GM12878 (cell line): ENCODE data around the gene SNCAIP. TPM values are rescaled to one million over a fixed set of nuclear protein-coding genes. Genes with fewer than 3 reads are reported as not detected.

Experiments used
- ATAC-seq: fragments of 200-7000 bp; cut with Tn5 transposase; 3 replicates; pipeline ENCODE4 v1.9.1; 2020; ENCODE audit warnings: mild to moderate bottlenecking, moderate library complexity
- BruUV-seq: library from RNA; stranded (reverse); fragments of 400-500 nt; replicated peaks from 2 replicates; lab custom pipeline; 2021; lab: Mats Ljungman, UMichigan
- CTCF ChIA-PET: fragments of 300-600 bp; sonication (Branson Sonifier 250); formaldehyde crosslinking; extraction: SDS; loops from one replicate; lab custom pipeline; 2021; ENCODE audit warnings: inconsistent platforms; lab: Yijun Ruan, JAX
- POLR2A ChIA-PET: fragments of 350-600 bp; formaldehyde crosslinking; extraction: SDS; loops from one replicate; lab custom pipeline; 2021; ENCODE audit warnings: inconsistent platforms; lab: Charles Lee
- RAD21 ChIA-PET: fragments of 300-600 bp; sonication (Branson Sonifier 250); formaldehyde crosslinking; loops from one replicate; lab custom pipeline; 2023; ENCODE audit warnings: antibody characterized with exemption; ENCODE audit not compliant: unreplicated experiment; lab: Charles Lee
- SMC1A ChIA-PET: fragments of 300-600 bp; sonication (Branson Sonifier 250); formaldehyde crosslinking; loops from one replicate; lab custom pipeline; 2023; ENCODE audit not compliant: unreplicated experiment, uncharacterized antibody; lab: Charles Lee
- DNase-seq: peaks from one replicate; pipeline ENCODE4 v3.0.0-alpha.2; 2011; ENCODE audit warnings: low read depth, low spot score
- FAIRE-seq: peaks from 3 replicates; lab custom pipeline; 2011; peaks lifted over from hg19 to GRCh38; lab: Jason Lieb, UNC
- H2AFZ ChIP-seq: 2 replicates; pipeline ENCODE4 v1.6.0; 2011; ENCODE audit warnings: low read depth, low read length, control low read depth; ENCODE audit not compliant: control insufficient read depth
- H3K27ac ChIP-seq: 2 replicates; pipeline ENCODE4 v1.5.1; 2011; ENCODE audit warnings: control low read depth; ENCODE audit not compliant: control insufficient read depth, insufficient read depth
- H3K27me3 ChIP-seq, 2 experiments: replicated peaks in 1 of 2; 2 replicates each; pipeline versions ENCODE4 v1.6.0 to v1.6.1; 2011; ENCODE audit warnings: low read length in 1 of 2; ENCODE audit not compliant: control insufficient read depth in 2 of 2, insufficient read depth in 2 of 2
- H3K36me3 ChIP-seq, 2 experiments: 2 replicates each; pipeline ENCODE4 v1.5.1; 2011; ENCODE audit warnings: low read length in 1 of 2; ENCODE audit not compliant: control insufficient read depth in 2 of 2, insufficient read depth in 2 of 2
- H3K4me1 ChIP-seq: 2 replicates; pipeline ENCODE4 v1.6.1; 2011; ENCODE audit warnings: mild to moderate bottlenecking, low read length, moderate library complexity, mixed read lengths; ENCODE audit not compliant: control insufficient read depth, insufficient read depth
- H3K4me2 ChIP-seq: 2 replicates; pipeline ENCODE4 v1.6.0; 2011; ENCODE audit warnings: control low read depth; ENCODE audit not compliant: control insufficient read depth, insufficient read depth
- H3K4me3 ChIP-seq: fragments of 200-600 bp; sonication (generic); 2 replicates; pipeline ENCODE4 v1.5.1; 2016
- H3K79me2 ChIP-seq: 2 replicates; pipeline ENCODE4 v1.6.0; 2011; ENCODE audit warnings: low read length; ENCODE audit not compliant: control insufficient read depth, insufficient read depth
- H3K9ac ChIP-seq: 2 replicates; pipeline ENCODE4 v1.8.0; 2011; ENCODE audit warnings: low read length, control low read depth, mixed read lengths; ENCODE audit not compliant: control insufficient read depth, insufficient read depth
- H3K9me3 ChIP-seq: replicated peaks from 3 replicates; pipeline ENCODE4 v1.5.1; 2011; ENCODE audit warnings: mild to moderate bottlenecking, low read length; ENCODE audit not compliant: control insufficient read depth, insufficient read depth
- H4K20me1 ChIP-seq: 2 replicates; pipeline ENCODE4 v1.6.0; 2011; ENCODE audit not compliant: control insufficient read depth, insufficient read depth
- E4F1 ChIP-seq: fragments of 450-650 bp; IDR thresholded peaks from 2 replicates; pipeline ENCODE4 v1.6.1; 2018; ENCODE audit warnings: borderline replicate concordance, mild to moderate bottlenecking; ENCODE audit not compliant: partially characterized antibody
- HCFC1 ChIP-seq: fragments of 150-350 bp; IDR thresholded peaks from 2 replicates; pipeline ENCODE4 v1.6.1; 2014; ENCODE audit warnings: low read length
- KDM1A ChIP-seq: fragments of 200-600 bp; sonication (generic); IDR thresholded peaks from 2 replicates; pipeline ENCODE4 v1.6.1; 2016; ENCODE audit warnings: borderline replicate concordance
- MEF2B ChIP-seq: fragments of 450-650 bp; IDR thresholded peaks from 2 replicates; pipeline ENCODE4 v1.6.1; 2018; ENCODE audit warnings: mild to moderate bottlenecking, moderate library complexity; ENCODE audit not compliant: partially characterized antibody, poor library complexity, severe bottlenecking
- ZZZ3 ChIP-seq: IDR thresholded peaks from 2 replicates; pipeline ENCODE4 v1.6.1; 2011; ENCODE audit warnings: low read depth; ENCODE audit not compliant: control insufficient read depth, insufficient read length
- WGBS: methylation state at CpG from one replicate; pipeline ENCODE4 v1.1.6; 2016; ENCODE audit warnings: low lambda C conversion rate; ENCODE audit not compliant: insufficient replicate concordance, insufficient coverage; ENCODE audit errors: missing lambda C conversion rate; 5-methylcytosine and 5-hydroxymethylcytosine counted together
- in situ Hi-C: fragments of 300-500 bp; cut with MboI; formaldehyde crosslinking; loops from 9 replicates; pipeline ENCODE4 v1.14.3; 2018; ENCODE audit warnings: mixed read lengths
- intact Hi-C: fragments of 100-400 bp; cut with micrococcal nuclease; formaldehyde crosslinking; loops from one replicate; pipeline ENCODE4 v1.14.2; 2022; ENCODE audit not compliant: unreplicated experiment
- polyA plus RNA-seq, 11 experiments: library from polyadenylated mRNA; depleted of rRNA in 4 of 11; unstranded in 6 of 11; stranded (reverse) in 5 of 11; fragments of >200 nt; fragmentation: Nextera tagmentation in 4 of 11; fragmentation: Illumina TruSeq in 1 of 11; extraction: Ambion mirVana in 4 of 11; extraction: Trizol in 1 of 11; gene quantifications; 1 replicate in 1 of 11; 2 replicates in 10 of 11; pipeline versions ENCODE4 v1.2.1 to v1.2.3, GENCODE V29; 2011 to 2016; ENCODE audit warnings: inconsistent platforms in 2 of 11, missing spikeins in 2 of 11, low read depth in 1 of 11
- total RNA-seq, 4 experiments: library from RNA; depleted of rRNA in 3 of 4; stranded (reverse); fragments of >200 nt in 3 of 4; fragmentation: Illumina TruSeq in 1 of 4; extraction: Trizol in 1 of 4; gene quantifications; 2 replicates each; pipeline versions ENCODE4 v1.2.1 to v1.2.3, GENCODE V29; 2013 to 2021

The SNCAIP gene
- total and polyA plus RNA-seq, 10 of the 15 experiments (the other 5 are each of a cell fraction or from before 2014, with no cell fraction given) = 0.03 to 0.62 (median 0.16) TPM; not detected in 1

GRCh38 chr5:122401976-122402725, 90.1 kb downstream of the SNCAIP start:
- SMC1A ChIA-PET = interaction anchor here (1.1 to 1.7 kb wide), 4 partner anchors 10 to 24 kb away, joined by 3 to 4 read pairs (median 4); no protein-coding TSS in a partner anchor
- no TSS peak for BruUV-seq
- in situ Hi-C loops = no loop called here

GRCh38 chr5:122402955-122403685, 91.1 kb downstream of the SNCAIP start:
- no TSS peak for BruUV-seq
- intact Hi-C loops (no loop called here), in situ Hi-C loops (no loop called here)
- no peak for DNase-seq
- ChIA-PET RAD21 (interaction anchor here (1.8 kb wide), 1 partner anchor 12 kb away, joined by 4 read pairs; no protein-coding TSS in a partner anchor), SMC1A (interaction anchor here (0.7 to 1.2 kb wide), 5 partner anchors 8 to 50 kb away, joined by 3 to 4 read pairs (median 4); no protein-coding TSS in a partner anchor), POLR2A (no interaction called here), CTCF (interaction anchor here (1.3 to 2.5 kb wide), 3 partner anchors 11 to 72 kb away, joined by 3 to 11 read pairs (median 4); no protein-coding TSS in a partner anchor)
- no peak for TF ChIP-seq E4F1
- H3K4me2 ChIP-seq = no peak overlapping the region
- FAIRE-seq = no peak
- H3K9ac ChIP-seq = no peak overlapping the region
- H4K20me1 ChIP-seq = no peaks in the 10 kb centered on the region
- no peaks in the 10 kb centered on the region for H3K36me3 ChIP-seq
- no peaks in the 10 kb centered on the region for H3K27me3 ChIP-seq
- no peak overlapping the region for H2AFZ ChIP-seq
- H3K79me2 ChIP-seq = no peaks in the 10 kb centered on the region
- no peaks in the 10 kb centered on the region for H3K9me3 ChIP-seq
- H3K4me1 ChIP-seq = no peaks in the 10 kb centered on the region
- 66% methylated on average over 6 of the region's 6 CpGs for WGBS
- H3K27ac ChIP-seq = no peak overlapping the region
- H3K4me3 ChIP-seq = no peak overlapping the region
- ATAC-seq = no peak

More at GRCh38 chr5:122401976-122402725, 90.1 kb downstream of the SNCAIP start:
- no peak overlapping the region for H3K27ac ChIP-seq
- no peaks in the 10 kb centered on the region for H4K20me1 ChIP-seq
- POLR2A ChIA-PET = no interaction called here
- no peak overlapping the region for H3K4me3 ChIP-seq
- CTCF ChIA-PET = interaction anchor here (1.0 to 2.5 kb wide), 4 partner anchors 10 to 71 kb away, joined by 3 to 11 read pairs (median 4); no protein-coding TSS in a partner anchor
- no peaks in the 10 kb centered on the region for H3K27me3 ChIP-seq
- no peak overlapping the region for H3K9ac ChIP-seq
- H3K36me3 ChIP-seq = no peaks in the 10 kb centered on the region
- 35% methylated on average over 4 of the region's 4 CpGs for WGBS
- no peaks in the 10 kb centered on the region for H3K9me3 ChIP-seq
- H3K79me2 ChIP-seq = no peaks in the 10 kb centered on the region
- ATAC-seq (no peak), FAIRE-seq (no peak), DNase-seq (no peak)
- no peak overlapping the region for H3K4me2 ChIP-seq
- no peaks in the 10 kb centered on the region for H3K4me1 ChIP-seq
- no peak overlapping the region for H2AFZ ChIP-seq
- TF ChIP-seq HCFC1 (no peak), MEF2B (no peak), ZZZ3 (no peak), KDM1A (no peak)
- intact Hi-C loops = no loop called here
- RAD21 ChIA-PET = interaction anchor here (1.8 kb wide), 1 partner anchor 13 kb away, joined by 4 read pairs; no protein-coding TSS in a partner anchor
